ENCODE results near the gene ZNF8.
"Not testable (repeated sequence)": the region's sequence is repeated elsewhere in the genome, so short reads cannot be mapped to it uniquely, and the experiment has no call there.

ZNF8 gene

GRCh38 chr19:58294743-58295374, 16.1 kb downstream of the ZNF8 start:
- Histone ChIP-seq H3K27ac (ENCODE audit: low read depth, low read length) (no peak overlapping the region), H3K27me3 (ENCODE audit: control insufficient read depth in 1 of 2, insufficient read depth in 2 of 2, low read length in 2 of 2) (no peaks in the 10 kb centered on the region), H3K36me3 (ENCODE audit: control insufficient read depth in 1 of 2, insufficient read depth in 2 of 2, low read length in 2 of 2) (peaks cover 46 to 73% of the 10 kb centered on the region in 2 donors), H3K4me3 (ENCODE audit: low read depth in 1 of 2, low read length in 2 of 2) (peak overlapping the region in 1 of 2 donors; percentile 45), H3K9me3 (ENCODE audit: control insufficient read depth in 1 of 2, low read length in 2 of 2) (peaks cover 46 to 62% of the 10 kb centered on the region in 2 donors), H3K4me1 (ENCODE audit: control insufficient read depth in 1 of 2, insufficient read depth in 2 of 2, low read length in 2 of 2) (no peaks in the 10 kb centered on the region), H3K9ac (ENCODE audit: low read depth in 1 of 2, low read length in 2 of 2) (no peak overlapping the region)

GRCh38 chr19:58296104-58296503, 17.3 kb downstream of the ZNF8 start:
- no peak overlapping the region for H3K4me3 ChIP-seq (ENCODE audit: low read depth in 1 of 2, low read length in 2 of 2)
- H3K27me3 ChIP-seq (ENCODE audit: control insufficient read depth in 1 of 2, insufficient read depth in 2 of 2, low read length in 2 of 2), result no peaks in the 10 kb centered on the region
- peaks cover 46 to 63% of the 10 kb centered on the region in 2 donors for H3K9me3 ChIP-seq (ENCODE audit: control insufficient read depth in 1 of 2, low read length in 2 of 2)
- no peaks in the 10 kb centered on the region for H3K4me1 ChIP-seq (ENCODE audit: control insufficient read depth in 1 of 2, insufficient read depth in 2 of 2, low read length in 2 of 2)
- H3K36me3 ChIP-seq (ENCODE audit: control insufficient read depth in 1 of 2, insufficient read depth in 2 of 2, low read length in 2 of 2), result peaks cover 55 to 76% of the 10 kb centered on the region in 2 donors
- H3K9ac ChIP-seq (ENCODE audit: low read depth in 1 of 2, low read length in 2 of 2), result no peak overlapping the region
- no peak overlapping the region for H3K27ac ChIP-seq (ENCODE audit: low read depth, low read length)

- Histone ChIP-seq H3K27ac (ENCODE audit: low read depth, low read length) (no peak overlapping the region), H3K4me3 (ENCODE audit: low read depth in 1 of 2, low read length in 2 of 2) (no peak overlapping the region), H3K4me1 (ENCODE audit: control insufficient read depth in 1 of 2, insufficient read depth in 2 of 2, low read length in 2 of 2) (peaks cover 0 to 8% of the 10 kb centered on the region in 2 donors), H3K27me3 (ENCODE audit: control insufficient read depth in 1 of 2, insufficient read depth in 2 of 2, low read length in 2 of 2) (no peaks in the 10 kb centered on the region), H3K36me3 (ENCODE audit: control insufficient read depth in 1 of 2, insufficient read depth in 2 of 2, low read length in 2 of 2) (peaks cover 19 to 35% of the 10 kb centered on the region in 2 donors), H3K9me3 (ENCODE audit: control insufficient read depth in 1 of 2, low read length in 2 of 2) (peaks cover 6 to 26% of the 10 kb centered on the region in 2 donors), H3K9ac (ENCODE audit: low read depth in 1 of 2, low read length in 2 of 2) (no peak overlapping the region)
Measured at GRCh38 chr19:58300620-58301019, 21.9 kb downstream of the ZNF8 start.

- no peaks in the 10 kb centered on the region for H3K27me3 ChIP-seq (ENCODE audit: control insufficient read depth in 1 of 2, insufficient read depth in 2 of 2, low read length in 2 of 2)
- H3K27ac ChIP-seq (ENCODE audit: low read depth, low read length), result no peak overlapping the region
- H3K4me3 ChIP-seq (ENCODE audit: low read depth in 1 of 2, low read length in 2 of 2), result peak overlapping the region in 1 of 2 donors; percentile 68
- peaks cover 0 to 11% of the 10 kb centered on the region in 2 donors for H3K9me3 ChIP-seq (ENCODE audit: control insufficient read depth in 1 of 2, low read length in 2 of 2)
- peaks cover 34% of the 10 kb centered on the region in 2 donors for H3K36me3 ChIP-seq (ENCODE audit: control insufficient read depth in 1 of 2, insufficient read depth in 2 of 2, low read length in 2 of 2)
- no peak overlapping the region for H3K9ac ChIP-seq (ENCODE audit: low read depth in 1 of 2, low read length in 2 of 2)
- H3K4me1 ChIP-seq (ENCODE audit: control insufficient read depth in 1 of 2, insufficient read depth in 2 of 2, low read length in 2 of 2), result peaks cover 6 to 22% of the 10 kb centered on the region in 2 donors
Measured at GRCh38 chr19:58304255-58304654, 25.5 kb downstream of the ZNF8 start.

- H3K4me3 ChIP-seq (ENCODE audit: low read depth in 1 of 2, low read length in 2 of 2), result peak overlapping the region; percentile 68 to 90
- peak overlapping the region; percentile 9 to 80 for H3K9ac ChIP-seq (ENCODE audit: low read depth in 1 of 2, low read length in 2 of 2)
- H3K36me3 ChIP-seq (ENCODE audit: control insufficient read depth in 1 of 2, insufficient read depth in 2 of 2, low read length in 2 of 2), result peaks cover 37 to 38% of the 10 kb centered on the region in 2 donors
- H3K27me3 ChIP-seq (ENCODE audit: control insufficient read depth in 1 of 2, insufficient read depth in 2 of 2, low read length in 2 of 2), result no peaks in the 10 kb centered on the region
- H3K9me3 ChIP-seq (ENCODE audit: control insufficient read depth in 1 of 2, low read length in 2 of 2), result peaks cover 0 to 11% of the 10 kb centered on the region in 2 donors
- peak overlapping the region; percentile 79 for H3K27ac ChIP-seq (ENCODE audit: low read depth, low read length)
- peaks cover 6 to 22% of the 10 kb centered on the region in 2 donors for H3K4me1 ChIP-seq (ENCODE audit: control insufficient read depth in 1 of 2, insufficient read depth in 2 of 2, low read length in 2 of 2)
Measured at GRCh38 chr19:58304748-58305064, 26.0 kb downstream of the ZNF8 start.

DNA sequence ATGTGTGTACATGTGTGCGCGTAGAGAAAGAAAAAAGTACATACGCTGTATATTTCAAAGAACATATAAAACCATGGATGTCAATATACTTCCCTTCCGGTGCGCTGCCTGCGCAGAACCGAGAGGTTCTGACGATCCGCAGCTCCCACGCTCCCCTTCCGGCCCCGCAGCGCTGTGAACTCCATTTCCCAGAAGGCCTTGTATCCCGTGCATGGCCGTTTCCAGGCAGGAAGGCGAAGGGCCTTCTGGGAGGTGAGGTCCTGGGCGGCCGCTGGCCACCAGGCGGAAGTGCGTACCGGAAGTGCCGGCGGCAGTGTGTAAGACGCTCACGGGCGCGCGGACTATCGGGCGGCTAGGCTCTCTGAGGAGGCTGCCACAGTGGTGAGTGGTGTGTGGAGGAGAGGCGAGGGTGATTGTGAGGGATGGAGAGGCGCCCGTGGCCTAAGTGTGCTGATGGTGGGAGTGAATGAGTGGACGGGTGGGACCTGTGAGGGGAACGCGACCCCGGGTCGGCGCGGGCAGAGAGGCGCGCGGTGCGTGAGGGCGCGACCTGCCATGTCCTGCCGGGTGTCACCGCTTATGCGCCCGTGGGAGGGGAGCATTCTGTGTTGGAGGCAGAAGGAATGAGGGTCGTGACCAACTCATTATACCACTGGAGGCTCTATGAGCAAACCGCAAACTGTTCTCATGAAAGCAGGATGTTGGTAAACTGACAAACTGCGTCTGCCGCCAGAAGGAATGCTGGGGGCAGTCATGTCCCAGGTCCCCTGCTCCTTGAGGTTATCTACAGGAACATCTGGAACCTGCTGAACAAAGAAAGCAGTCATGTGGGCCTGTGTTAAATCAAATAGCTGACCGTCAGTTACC, 26.5 kb downstream of the ZNF8 start, which contains the start of gene ERVK3-1:
Gene ERVK3-1 (plus strand): TSS at position 313 of the 867 bp plus-strand sequence. CDS start 6,792 bp downstream, outside the sequence.
- H3K9me3 ChIP-seq (ENCODE audit: control insufficient read depth in 1 of 2, low read length in 2 of 2), result peaks cover 0 to 6% of the 10 kb centered on the region in 2 donors
- H3K27ac ChIP-seq (ENCODE audit: low read depth, low read length), result peak within 1 kb of the TSS; percentile 79
- peaks cover 6 to 22% of the 10 kb centered on the region in 2 donors for H3K4me1 ChIP-seq (ENCODE audit: control insufficient read depth in 1 of 2, insufficient read depth in 2 of 2, low read length in 2 of 2)
- H3K36me3 ChIP-seq (ENCODE audit: control insufficient read depth in 1 of 2, insufficient read depth in 2 of 2, low read length in 2 of 2), result peaks cover 31 to 37% of the 10 kb centered on the region in 2 donors
- peak within 1 kb of the TSS; percentile 80 to 92 for H3K9ac ChIP-seq (ENCODE audit: low read depth in 1 of 2, low read length in 2 of 2)
- peak within 1 kb of the TSS; percentile 90 to 98 for H3K4me3 ChIP-seq (ENCODE audit: low read depth in 1 of 2, low read length in 2 of 2)
- H3K27me3 ChIP-seq (ENCODE audit: control insufficient read depth in 1 of 2, insufficient read depth in 2 of 2, low read length in 2 of 2), result no peaks in the 10 kb centered on the region

- Histone ChIP-seq H3K36me3 (ENCODE audit: control insufficient read depth in 1 of 2, insufficient read depth in 2 of 2, low read length in 2 of 2) (peaks cover 25 to 31% of the 10 kb centered on the region in 2 donors), H3K4me3 (ENCODE audit: low read depth in 1 of 2, low read length in 2 of 2) (peak overlapping the region; percentile 90 to 98), H3K27ac (ENCODE audit: low read depth, low read length) (no peak overlapping the region), H3K9me3 (ENCODE audit: control insufficient read depth in 1 of 2, low read length in 2 of 2) (peaks cover 0 to 4% of the 10 kb centered on the region in 2 donors), H3K27me3 (ENCODE audit: control insufficient read depth in 1 of 2, insufficient read depth in 2 of 2, low read length in 2 of 2) (no peaks in the 10 kb centered on the region), H3K9ac (ENCODE audit: low read depth in 1 of 2, low read length in 2 of 2) (peak overlapping the region; percentile 80 to 92), H3K4me1 (ENCODE audit: control insufficient read depth in 1 of 2, insufficient read depth in 2 of 2, low read length in 2 of 2) (peaks cover 6 to 22% of the 10 kb centered on the region in 2 donors)
Measured at GRCh38 chr19:58305932-58306323, 27.2 kb downstream of the ZNF8 start.

- H3K9me3 ChIP-seq (ENCODE audit: control insufficient read depth in 1 of 2, low read length in 2 of 2), result no peaks in the 10 kb centered on the region
- peaks cover 41 to 45% of the 10 kb centered on the region in 2 donors for H3K36me3 ChIP-seq (ENCODE audit: control insufficient read depth in 1 of 2, insufficient read depth in 2 of 2, low read length in 2 of 2)
- H3K27ac ChIP-seq (ENCODE audit: low read depth, low read length), result no peak overlapping the region
- peaks cover 6 to 22% of the 10 kb centered on the region in 2 donors for H3K4me1 ChIP-seq (ENCODE audit: control insufficient read depth in 1 of 2, insufficient read depth in 2 of 2, low read length in 2 of 2)
- H3K27me3 ChIP-seq (ENCODE audit: control insufficient read depth in 1 of 2, insufficient read depth in 2 of 2, low read length in 2 of 2), result no peaks in the 10 kb centered on the region
- H3K9ac ChIP-seq (ENCODE audit: low read depth in 1 of 2, low read length in 2 of 2), result no peak overlapping the region
- no peak overlapping the region for H3K4me3 ChIP-seq (ENCODE audit: low read depth in 1 of 2, low read length in 2 of 2)
Measured at GRCh38 chr19:58307736-58308135, 29.0 kb downstream of the ZNF8 start.

- not testable (repeated sequence) for H3K27me3 ChIP-seq (ENCODE audit: control insufficient read depth in 1 of 2, insufficient read depth in 2 of 2, low read length in 2 of 2); H3K9me3 ChIP-seq (ENCODE audit: control insufficient read depth in 1 of 2, low read length in 2 of 2); H3K4me3 ChIP-seq (ENCODE audit: low read depth in 1 of 2, low read length in 2 of 2); H3K27ac ChIP-seq (ENCODE audit: low read depth, low read length); H3K9ac ChIP-seq (ENCODE audit: low read depth in 1 of 2, low read length in 2 of 2)
- Histone ChIP-seq H3K36me3 (ENCODE audit: control insufficient read depth in 1 of 2, insufficient read depth in 2 of 2, low read length in 2 of 2) (peaks cover 56 to 72% of the 10 kb centered on the region in 2 donors), H3K4me1 (ENCODE audit: control insufficient read depth in 1 of 2, insufficient read depth in 2 of 2, low read length in 2 of 2) (peaks cover 6 to 14% of the 10 kb centered on the region in 2 donors)
Measured at GRCh38 chr19:58310685-58311084, 31.9 kb downstream of the ZNF8 start.

GRCh38 chr19:58311345-58311865, 32.6 kb downstream of the ZNF8 start:
- no peak overlapping the region for H3K4me3 ChIP-seq (ENCODE audit: low read depth in 1 of 2, low read length in 2 of 2)
- no peaks in the 10 kb centered on the region for H3K9me3 ChIP-seq (ENCODE audit: control insufficient read depth in 1 of 2, low read length in 2 of 2)
- H3K9ac ChIP-seq (ENCODE audit: low read depth in 1 of 2, low read length in 2 of 2), result no peak overlapping the region
- H3K36me3 ChIP-seq (ENCODE audit: control insufficient read depth in 1 of 2, insufficient read depth in 2 of 2, low read length in 2 of 2), result peaks cover 56 to 78% of the 10 kb centered on the region in 2 donors
- H3K4me1 ChIP-seq (ENCODE audit: control insufficient read depth in 1 of 2, insufficient read depth in 2 of 2, low read length in 2 of 2), result peaks cover 0 to 7% of the 10 kb centered on the region in 2 donors
- no peak overlapping the region for H3K27ac ChIP-seq (ENCODE audit: low read depth, low read length)
- H3K27me3 ChIP-seq (ENCODE audit: control insufficient read depth in 1 of 2, insufficient read depth in 2 of 2, low read length in 2 of 2), result no peaks in the 10 kb centered on the region
